Neural cell (in vitro differentiated cells): ENCODE measurements around the gene ARHGAP20.

Experiments used
- CTCF ChIP-seq: fragments of 450-650 bp; IDR thresholded peaks from 2 replicates; pipeline ENCODE4 v1.5.1; 2014; ENCODE audit warnings: antibody characterized with exemption, mild to moderate bottlenecking, moderate library complexity; ENCODE audit not compliant: poor library complexity, severe bottlenecking
- EZH2 ChIP-seq: fragments of 200-600, 300-800 bp; shearing (Covaris generic), sonication (generic); IDR thresholded peaks from 2 replicates; pipeline ENCODE4 v1.6.1; 2014; ENCODE audit warnings: antibody characterized with exemption, low read length, borderline replicate concordance, mild to moderate bottlenecking; ENCODE audit not compliant: insufficient read depth, poor library complexity, severe bottlenecking

- no peak for TF ChIP-seq CTCF
- TF ChIP-seq EZH2, result no peak
Observed at GRCh38 chr11:110735455-110736170, 23.4 kb upstream of the ARHGAP20 start.
